Measurements from ENCODE around the gene ACTG1. TPM values are rescaled to one million over a fixed set of nuclear protein-coding genes. Genes with fewer than 3 reads are reported as not detected.

Gene ACTG1
- total RNA-seq, 1 donor from 2014 or later: 3,623 TPM

GRCh38 chr17:81509207-81509971 is 3.2 kb downstream of the ACTG1 start:
- DNase-seq (ENCODE audit: low read depth) (peak; percentile 63), FAIRE-seq (no peak)

GRCh38 chr17:81508639-81509206 is 3.9 kb downstream of the ACTG1 start:
- Histone ChIP-seq H3K36me3 (ENCODE audit: control insufficient read depth, insufficient read depth, low read length) (peaks cover 20% of the 10 kb centered on the region), H3K4me3 (ENCODE audit: low read depth, low read length) (no peak overlapping the region), H3K27me3 (ENCODE audit: control insufficient read depth, insufficient read depth, low read length) (no peaks in the 10 kb centered on the region)
- no peak for TF ChIP-seq CTCF (IDR thresholded peaks at IDR 0.05; ENCODE audit: insufficient read depth, low read length, severe bottlenecking)
- FAIRE-seq (peak; percentile 7), DNase-seq (ENCODE audit: low read depth) (peak; percentile 76)

More at GRCh38 chr17:81509207-81509971, 3.2 kb downstream of the ACTG1 start:
- Histone ChIP-seq H3K4me3 (ENCODE audit: low read depth, low read length) (no peak overlapping the region), H3K36me3 (ENCODE audit: control insufficient read depth, insufficient read depth, low read length) (peaks cover 20% of the 10 kb centered on the region), H3K27me3 (ENCODE audit: control insufficient read depth, insufficient read depth, low read length) (no peaks in the 10 kb centered on the region)
- no peak for TF ChIP-seq CTCF (IDR thresholded peaks at IDR 0.05; ENCODE audit: insufficient read depth, low read length, severe bottlenecking)

- FAIRE-seq (no peak), DNase-seq (ENCODE audit: low read depth) (no peak)
- no peak for TF ChIP-seq CTCF (IDR thresholded peaks at IDR 0.05; ENCODE audit: insufficient read depth, low read length, severe bottlenecking)
- Histone ChIP-seq H3K27me3 (ENCODE audit: control insufficient read depth, insufficient read depth, low read length) (no peaks in the 10 kb centered on the region), H3K36me3 (ENCODE audit: control insufficient read depth, insufficient read depth, low read length) (no peaks in the 10 kb centered on the region), H3K4me3 (ENCODE audit: low read depth, low read length) (no peak overlapping the region)
Measured at GRCh38 chr17:81503619-81504018, 9.0 kb downstream of the ACTG1 start.

GRCh38 chr17:81502471-81503017 is 10.1 kb downstream of the ACTG1 start:
- no peak for DNase-seq (ENCODE audit: low read depth)
- Histone ChIP-seq H3K27me3 (ENCODE audit: control insufficient read depth, insufficient read depth, low read length) (no peaks in the 10 kb centered on the region), H3K4me3 (ENCODE audit: low read depth, low read length) (no peak overlapping the region), H3K36me3 (ENCODE audit: control insufficient read depth, insufficient read depth, low read length) (no peaks in the 10 kb centered on the region)
- FAIRE-seq: no peak
- no peak for TF ChIP-seq CTCF (IDR thresholded peaks at IDR 0.05; ENCODE audit: insufficient read depth, low read length, severe bottlenecking)

- Histone ChIP-seq H3K4me3 (ENCODE audit: low read depth, low read length) (no peak overlapping the region), H3K27me3 (ENCODE audit: control insufficient read depth, insufficient read depth, low read length) (peaks cover 2% of the 10 kb centered on the region), H3K36me3 (ENCODE audit: control insufficient read depth, insufficient read depth, low read length) (no peaks in the 10 kb centered on the region)
- DNase-seq (ENCODE audit: low read depth) (no peak), FAIRE-seq (peak; percentile 66)
- TF ChIP-seq CTCF (IDR thresholded peaks at IDR 0.05; ENCODE audit: insufficient read depth, low read length, severe bottlenecking): no peak
Measured at GRCh38 chr17:81500047-81500446, 12.6 kb downstream of the ACTG1 start.
